Measurements from ENCODE around the gene NCKAP1. TPM values are rescaled to one million over a fixed set of nuclear protein-coding genes. Genes with fewer than 3 reads are reported as not detected.
"Not testable (repeated sequence)": the region's sequence is repeated elsewhere in the genome, so short reads cannot be mapped to it uniquely, and the experiment has no call there.

Gene NCKAP1
- total and polyA plus RNA-seq, 12 donors = 26.8 to 134 (median 104) TPM

DNA sequence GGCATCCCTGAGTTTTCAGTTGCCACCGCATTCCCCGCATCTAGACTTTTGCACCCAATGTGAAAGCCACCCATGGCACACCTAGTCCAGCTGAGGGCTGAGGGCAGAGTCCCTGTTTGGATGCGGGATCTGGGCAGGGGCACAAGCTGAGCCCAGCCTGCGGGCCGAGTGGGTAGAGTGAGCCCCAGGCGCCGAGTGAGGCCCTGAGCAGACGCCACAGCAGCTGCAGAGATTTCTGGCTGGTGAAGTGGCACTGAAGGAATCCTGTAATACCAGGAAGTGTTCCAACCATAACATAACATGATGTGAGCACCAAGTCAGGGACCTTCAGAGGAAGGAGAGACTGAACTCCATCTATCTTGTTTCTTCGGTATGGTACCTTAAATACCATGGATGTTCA, 144.1 kb downstream of the NCKAP1 start:
- no peak overlapping the region for H3K27ac ChIP-seq
- no peaks in the 10 kb centered on the region for H3K4me1 ChIP-seq (replicated peaks in 1 of 2)
- H3K36me3 ChIP-seq (replicated peaks in 1 of 2) = no peaks in the 10 kb centered on the region
- intact Hi-C loops (cut with DNase I) = no loop called here
- TF ChIP-seq, protein P1, sequence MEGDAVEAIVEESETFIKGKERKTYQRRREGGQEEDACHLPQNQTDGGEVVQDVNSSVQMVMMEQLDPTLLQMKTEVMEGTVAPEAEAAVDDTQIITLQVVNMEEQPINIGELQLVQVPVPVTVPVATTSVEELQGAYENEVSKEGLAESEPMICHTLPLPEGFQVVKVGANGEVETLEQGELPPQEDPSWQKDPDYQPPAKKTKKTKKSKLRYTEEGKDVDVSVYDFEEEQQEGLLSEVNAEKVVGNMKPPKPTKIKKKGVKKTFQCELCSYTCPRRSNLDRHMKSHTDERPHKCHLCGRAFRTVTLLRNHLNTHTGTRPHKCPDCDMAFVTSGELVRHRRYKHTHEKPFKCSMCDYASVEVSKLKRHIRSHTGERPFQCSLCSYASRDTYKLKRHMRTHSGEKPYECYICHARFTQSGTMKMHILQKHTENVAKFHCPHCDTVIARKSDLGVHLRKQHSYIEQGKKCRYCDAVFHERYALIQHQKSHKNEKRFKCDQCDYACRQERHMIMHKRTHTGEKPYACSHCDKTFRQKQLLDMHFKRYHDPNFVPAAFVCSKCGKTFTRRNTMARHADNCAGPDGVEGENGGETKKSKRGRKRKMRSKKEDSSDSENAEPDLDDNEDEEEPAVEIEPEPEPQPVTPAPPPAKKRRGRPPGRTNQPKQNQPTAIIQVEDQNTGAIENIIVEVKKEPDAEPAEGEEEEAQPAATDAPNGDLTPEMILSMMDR (IDR thresholded peaks at IDR 0.05) = no peak
- no peak for TF ChIP-seq POLR2A (IDR thresholded peaks at IDR 0.05)
- H3K4me3 ChIP-seq = no peak overlapping the region
- DNase-seq = no peak
- 94 to 96% (median 95%) methylated on average over 4 to 9 of the region's 9 CpGs for WGBS, 4 donors
- no peaks in the 10 kb centered on the region for H3K27me3 ChIP-seq
- no peaks in the 10 kb centered on the region for H3K9me3 ChIP-seq (replicated peaks in 1 of 3)

- Histone ChIP-seq H3K27me3 (no peaks in the 10 kb centered on the region), H3K27ac (no peak overlapping the region), H3K9me3 (replicated peaks in 1 of 3) (no peaks in the 10 kb centered on the region), H3K4me1 (replicated peaks in 1 of 2) (no peaks in the 10 kb centered on the region), H3K36me3 (replicated peaks in 1 of 2) (no peaks in the 10 kb centered on the region), H3K4me3 (no peak overlapping the region)
- WGBS, 4 donors = 84 to 96% (median 94%) methylated on average over 11 of the region's 11 CpGs
- TF ChIP-seq, protein P1 (IDR thresholded peaks at IDR 0.05) = no peak
- no peak for TF ChIP-seq POLR2A (IDR thresholded peaks at IDR 0.05)
- DNase-seq = no peak
- intact Hi-C loops (cut with DNase I) = no loop called here
Measured at GRCh38 chr2:182893666-182894065, 144.6 kb downstream of the NCKAP1 start.

- H3K27me3 ChIP-seq; H3K27ac ChIP-seq; H3K36me3 ChIP-seq (replicated peaks in 1 of 2); intact Hi-C loops (cut with DNase I); H3K9me3 ChIP-seq (replicated peaks in 1 of 3); H3K4me1 ChIP-seq (replicated peaks in 1 of 2); DNase-seq; H3K4me3 ChIP-seq: not testable (repeated sequence)
- 87 to 95% (median 93%) methylated on average over 7 of the region's 7 CpGs for WGBS, 4 donors
Measured at GRCh38 chr2:182893035-182893434, 145.2 kb downstream of the NCKAP1 start.

DNA sequence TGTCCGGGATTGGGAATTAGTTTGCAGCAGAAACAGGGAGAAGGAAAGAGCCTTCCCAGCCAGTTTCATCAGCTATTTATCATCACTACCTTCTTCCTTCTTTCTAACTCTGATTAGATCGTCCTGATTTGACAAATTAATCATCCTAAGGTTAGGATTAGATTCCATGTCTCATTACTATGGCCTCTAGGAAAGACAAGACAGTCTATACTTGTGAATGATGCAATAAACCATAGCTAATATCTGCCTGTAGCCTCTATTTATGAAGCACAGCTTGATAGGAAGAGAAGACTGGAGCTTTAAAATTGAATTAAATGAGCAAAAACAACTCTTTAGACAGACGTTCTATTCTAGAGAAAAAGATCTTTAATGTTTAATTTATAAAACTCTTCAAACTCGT, 146.6 kb downstream of the NCKAP1 start:
- TF ChIP-seq, protein P1 (IDR thresholded peaks at IDR 0.05) = no peak
- no peak for TF ChIP-seq POLR2A (IDR thresholded peaks at IDR 0.05)
- WGBS, 4 donors = 56 to 67% (median 61%) methylated on average over 4 of the region's 4 CpGs
- intact Hi-C loops (cut with DNase I) = no loop called here

GRCh38 chr2:182890773-182891378, 147.4 kb downstream of the NCKAP1 start:
- H3K4me1 ChIP-seq (replicated peaks in 1 of 2) = no peaks in the 10 kb centered on the region
- no peak for DNase-seq
- H3K36me3 ChIP-seq (replicated peaks in 1 of 2) = no peaks in the 10 kb centered on the region
- TF ChIP-seq POLR2A (IDR thresholded peaks at IDR 0.05) = no peak
- TF ChIP-seq, protein P1 (IDR thresholded peaks at IDR 0.05) = no peak
- intact Hi-C loops (cut with DNase I) = no loop called here
- H3K27me3 ChIP-seq = no peaks in the 10 kb centered on the region
- WGBS, 4 donors = 63 to 70% (median 66%) methylated on average over 3 of the region's 3 CpGs
- H3K27ac ChIP-seq = no peak overlapping the region
- H3K4me3 ChIP-seq = no peak overlapping the region
- H3K9me3 ChIP-seq (replicated peaks in 1 of 3) = no peaks in the 10 kb centered on the region

More for the DNA sequence above, 146.6 kb downstream of the NCKAP1 start:
- DNase-seq = no peak
- H3K27me3 ChIP-seq = no peaks in the 10 kb centered on the region
- no peak overlapping the region for H3K27ac ChIP-seq
- H3K4me3 ChIP-seq = no peak overlapping the region
- H3K4me1 ChIP-seq (replicated peaks in 1 of 2) = no peaks in the 10 kb centered on the region
- no peaks in the 10 kb centered on the region for H3K36me3 ChIP-seq (replicated peaks in 1 of 2)
- no peaks in the 10 kb centered on the region for H3K9me3 ChIP-seq (replicated peaks in 1 of 3)
